Stimulated activated CD8-positive, alpha-beta memory T cell treated with anti-CD3 and anti-CD28 coated beads, Interleukin-4, amount 100 ng/mL, for 24 hours (primary cell): ENCODE results near the gene RHOB.

Source experiments
- DNase-seq: peaks from one replicate; pipeline ENCODE4 v3.0.0-alpha.2; 2020; ENCODE audit warnings: low read depth

The RHOB gene

GRCh38 chr2:20438334-20439192 lies 8.3 kb upstream of the RHOB start:
- no peak for DNase-seq

- DNase-seq, result no peak
Measured at GRCh38 chr2:20439193-20439475, 7.7 kb upstream of the RHOB start.

DNA sequence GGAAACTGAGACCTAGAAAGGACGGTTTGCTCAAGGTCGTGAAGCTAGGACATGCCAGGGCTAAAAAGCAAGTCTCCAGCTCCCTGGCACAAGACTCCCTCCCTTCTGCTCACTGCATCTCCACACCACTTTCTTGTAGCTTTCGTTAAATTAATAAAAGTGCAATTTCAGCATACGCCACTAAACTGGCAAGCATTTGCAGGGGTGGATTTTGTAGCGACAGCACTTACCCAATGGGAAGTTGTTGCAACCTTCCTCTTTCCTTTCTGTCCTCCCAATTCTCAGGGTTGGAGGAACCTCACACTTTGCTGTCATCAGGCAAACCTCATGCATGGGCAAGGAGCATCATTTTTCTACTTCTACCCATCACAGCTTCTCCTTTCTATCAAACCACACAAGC lies 7.4 kb upstream of the RHOB start:
- no peak for DNase-seq

- DNase-seq, result no peak
Measured at GRCh38 chr2:20440001-20440560, 6.8 kb upstream of the RHOB start.

DNA sequence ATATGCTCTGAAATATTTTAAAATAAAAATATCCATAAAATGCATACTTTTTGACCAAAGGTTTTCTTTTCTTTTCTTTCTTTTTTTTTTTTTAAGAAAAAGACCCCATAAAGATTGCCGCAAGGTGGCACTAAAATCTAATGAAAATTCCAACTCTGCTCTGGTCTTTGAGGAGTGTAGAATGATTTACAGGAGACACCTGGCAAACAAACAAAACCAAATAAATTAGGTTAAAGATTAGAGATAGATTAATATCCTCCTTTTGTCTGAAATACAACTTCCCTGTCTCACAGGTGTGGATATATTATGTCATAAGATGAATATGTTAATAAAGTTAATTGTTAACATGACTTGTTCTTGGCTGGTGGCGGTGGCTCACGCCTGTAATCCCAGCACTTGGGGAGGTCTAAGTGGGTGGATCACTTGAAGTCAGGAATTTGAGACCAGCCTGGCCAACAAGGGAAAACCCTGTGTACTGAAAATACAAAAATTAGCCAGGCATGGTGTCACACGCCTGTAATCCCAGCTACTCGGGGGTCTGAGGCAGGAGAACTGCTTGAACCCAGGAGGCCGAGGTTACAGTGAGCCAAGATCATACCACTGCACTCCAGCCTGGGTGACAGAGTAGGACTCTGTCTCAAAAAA lies 3.5 kb upstream of the RHOB start:
- DNase-seq, result no peak

DNA sequence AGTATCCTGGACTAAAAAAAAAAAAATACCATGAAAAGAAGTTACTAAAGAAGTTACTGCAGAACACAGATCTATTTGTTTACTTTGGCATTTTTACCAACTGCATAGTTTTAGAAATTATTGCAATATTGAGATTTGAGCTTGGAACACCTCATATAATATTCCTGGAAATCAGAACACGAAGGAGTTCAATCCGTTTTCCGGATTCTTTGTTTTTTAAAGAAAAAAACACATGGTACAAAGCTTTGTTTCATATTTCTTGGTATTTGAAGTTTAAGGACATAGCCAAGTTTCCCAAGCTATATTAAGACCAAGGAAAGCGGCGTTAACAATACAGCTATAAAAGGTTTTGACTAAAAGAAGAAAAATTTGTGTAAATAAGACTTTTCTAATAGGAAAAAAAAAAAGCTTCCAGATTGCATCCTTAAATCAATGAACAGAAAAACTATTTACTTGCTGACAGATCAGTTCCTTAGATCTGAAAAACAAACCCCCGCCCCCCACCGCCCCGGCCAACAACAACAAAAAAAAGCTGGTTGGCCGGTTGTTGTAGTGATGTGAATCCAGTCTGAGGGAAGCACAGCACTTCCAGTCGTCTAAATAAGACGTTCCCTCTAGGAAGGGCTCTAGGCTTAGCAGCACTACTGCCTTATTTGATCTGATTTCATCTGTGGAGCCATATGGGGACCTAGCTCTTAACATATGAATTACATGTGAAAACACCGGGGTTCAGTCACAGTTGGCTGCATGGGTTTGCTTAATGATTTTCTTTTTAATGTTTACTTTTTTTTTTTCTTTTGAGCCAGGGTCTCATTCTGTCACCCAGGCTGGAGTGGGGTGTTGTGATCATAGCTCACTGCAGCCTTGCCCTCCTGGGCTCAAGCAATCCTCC lies 2.5 kb upstream of the RHOB start:
- DNase-seq, result no peak

DNA sequence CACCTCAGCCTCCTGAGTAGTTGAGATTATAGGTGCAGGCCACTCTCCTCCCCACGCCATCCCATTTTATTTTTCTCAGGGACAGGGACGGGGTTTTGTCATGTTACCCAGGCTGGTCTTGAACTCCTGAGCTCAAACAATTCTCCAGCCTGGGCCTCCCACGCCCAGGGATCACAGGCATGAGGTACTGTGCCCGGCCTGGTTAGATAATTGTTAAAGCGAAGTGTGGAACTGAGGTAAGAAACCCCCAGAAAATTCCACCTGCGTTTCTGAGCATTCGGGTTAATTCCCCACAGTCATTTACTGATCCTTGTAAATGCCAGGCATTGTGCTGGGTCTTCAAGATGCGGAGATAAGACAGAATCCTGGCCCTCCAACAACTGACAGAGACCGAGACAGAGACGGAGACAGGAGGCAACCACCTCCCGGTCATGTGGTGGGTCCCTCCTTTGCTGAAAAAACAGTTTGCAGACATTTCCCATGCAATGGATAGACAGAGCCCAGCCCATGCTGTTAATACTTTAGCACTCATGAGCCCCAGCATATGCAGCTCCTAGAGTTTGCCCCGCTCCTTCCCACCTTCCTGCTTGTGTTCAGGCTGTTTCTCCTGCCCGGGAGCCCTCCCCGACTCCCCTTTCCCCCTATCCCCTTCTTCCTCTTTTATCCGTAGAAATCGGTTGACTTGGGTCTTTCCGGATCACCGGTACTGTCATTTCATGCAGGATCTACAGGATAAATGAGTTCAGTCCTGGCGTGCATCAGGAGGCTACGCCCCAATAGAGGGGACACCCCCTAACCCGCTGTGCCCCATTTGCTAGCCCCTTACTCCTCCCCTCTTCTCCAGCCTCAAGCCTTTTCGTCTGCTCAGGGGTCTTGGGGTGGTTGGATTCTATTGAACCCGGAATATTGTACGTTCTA lies 1.6 kb upstream of the RHOB start:
- no peak for DNase-seq

DNA sequence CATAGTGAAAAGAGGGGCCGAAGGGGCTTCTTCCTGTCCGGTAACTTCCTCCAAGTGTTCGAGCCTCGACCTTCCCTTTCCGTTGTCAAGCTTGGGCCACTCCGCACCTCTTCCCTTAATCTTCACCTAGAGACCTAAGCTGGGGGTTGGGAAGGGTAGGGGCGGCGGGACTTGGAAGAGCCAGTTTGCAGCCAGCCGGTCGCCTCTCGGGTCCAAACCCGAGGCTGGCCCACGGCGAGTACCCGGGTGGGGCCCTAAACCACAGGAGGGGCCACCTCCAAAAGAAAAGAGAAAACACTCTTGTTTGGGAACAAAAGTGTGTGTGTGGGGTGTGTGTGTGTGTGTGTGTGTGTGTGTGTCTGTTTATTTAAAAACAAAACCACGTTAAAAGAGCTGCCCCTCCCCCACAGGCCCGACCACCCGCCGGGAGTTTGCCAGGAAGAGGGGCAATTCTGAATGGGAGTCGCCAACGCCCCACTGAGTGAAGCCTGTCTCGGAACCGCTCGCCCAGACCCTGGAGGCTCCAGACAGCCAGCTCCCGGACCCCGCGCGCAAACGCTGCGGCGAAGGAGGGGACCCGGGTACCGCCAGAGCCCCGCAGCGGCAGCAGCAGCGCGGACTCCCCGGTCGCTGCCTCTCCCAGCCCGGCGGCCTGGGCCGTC lies 488 bp upstream of the RHOB start:
- DNase-seq, result no peak

GRCh38 chr2:20447437-20448245 lies 767 bp downstream of the RHOB start:
- DNase-seq, result no peak

DNA sequence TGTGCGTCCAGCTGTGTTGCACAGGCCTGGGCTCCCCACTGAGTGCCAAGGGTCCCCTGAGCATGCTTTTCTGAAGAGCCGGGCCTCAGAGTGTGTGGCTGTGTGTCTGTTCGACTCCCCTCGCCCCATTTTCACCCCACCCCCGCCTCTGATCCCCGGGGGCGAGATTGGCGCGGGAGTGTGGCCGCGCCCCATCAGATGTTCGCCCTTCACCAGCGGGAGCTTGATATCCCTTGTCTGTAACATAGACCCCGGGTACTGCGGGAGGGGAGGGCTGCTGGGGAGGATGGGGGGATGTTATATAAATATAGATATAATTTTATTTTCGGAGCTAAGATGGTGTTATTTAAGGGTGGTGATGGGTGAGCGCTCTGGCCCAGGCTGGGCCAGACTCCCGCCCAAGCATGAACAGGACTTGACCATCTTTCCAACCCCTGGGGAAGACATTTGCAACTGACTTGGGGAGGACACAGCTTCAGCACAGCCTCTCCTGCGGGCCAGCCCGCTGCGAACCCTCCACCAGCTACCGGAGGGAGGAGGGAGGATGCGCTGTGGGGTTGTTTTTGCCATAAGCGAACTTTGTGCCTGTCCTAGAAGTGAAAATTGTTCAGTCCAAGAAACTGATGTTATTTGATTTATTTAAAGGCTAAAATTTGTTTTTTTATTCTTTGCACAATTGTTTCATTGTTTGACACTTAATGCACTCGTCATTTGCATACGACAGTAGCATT lies 1.5 kb downstream of the RHOB start:
- DNase-seq, result no peak

GRCh38 chr2:20448977-20449306 lies 2.1 kb downstream of the RHOB start:
- no peak for DNase-seq

- DNase-seq, result no peak
Measured at GRCh38 chr2:20449501-20450200, 2.8 kb downstream of the RHOB start.

DNA sequence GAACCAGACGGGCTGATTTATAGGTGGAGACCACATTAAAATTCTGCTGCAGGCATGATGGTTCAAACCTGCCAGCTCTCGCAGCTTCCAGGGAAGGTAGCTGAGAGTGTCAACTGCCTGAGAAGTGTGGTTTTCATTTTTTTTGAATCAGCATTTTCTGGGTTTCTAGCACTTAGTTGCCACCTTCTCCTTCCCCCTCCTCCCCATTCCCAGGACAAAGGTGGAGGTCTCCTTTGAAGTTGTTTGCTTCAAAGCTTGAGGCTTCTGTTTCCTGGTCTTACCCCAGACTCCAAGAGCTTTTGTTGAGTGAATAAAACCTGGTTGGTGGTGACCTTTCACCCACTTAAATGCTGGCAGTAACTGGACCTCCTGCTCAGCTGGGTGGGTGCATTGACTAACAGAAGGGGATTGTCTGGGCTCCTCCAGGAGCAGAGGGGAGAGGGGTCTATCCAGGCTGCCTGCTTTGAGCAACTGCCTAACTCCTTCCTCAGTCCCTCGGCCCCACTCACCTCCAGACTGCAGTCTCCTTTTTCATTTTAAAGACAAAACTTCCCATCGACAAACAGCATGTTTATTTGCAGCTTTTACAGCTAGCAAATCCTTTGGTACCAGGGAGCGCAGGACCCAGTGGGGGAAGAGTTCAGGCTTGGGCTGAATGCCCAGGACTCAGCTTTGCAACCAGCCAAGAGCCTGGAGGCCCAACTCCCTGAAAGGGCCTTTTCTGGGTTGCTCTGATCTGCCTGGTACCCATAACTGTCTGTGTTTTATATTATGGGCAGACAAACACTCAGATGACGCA lies 3.5 kb downstream of the RHOB start:
- no peak for DNase-seq

- no peak for DNase-seq
Measured at GRCh38 chr2:20451000-20451290, 4.1 kb downstream of the RHOB start.

DNA sequence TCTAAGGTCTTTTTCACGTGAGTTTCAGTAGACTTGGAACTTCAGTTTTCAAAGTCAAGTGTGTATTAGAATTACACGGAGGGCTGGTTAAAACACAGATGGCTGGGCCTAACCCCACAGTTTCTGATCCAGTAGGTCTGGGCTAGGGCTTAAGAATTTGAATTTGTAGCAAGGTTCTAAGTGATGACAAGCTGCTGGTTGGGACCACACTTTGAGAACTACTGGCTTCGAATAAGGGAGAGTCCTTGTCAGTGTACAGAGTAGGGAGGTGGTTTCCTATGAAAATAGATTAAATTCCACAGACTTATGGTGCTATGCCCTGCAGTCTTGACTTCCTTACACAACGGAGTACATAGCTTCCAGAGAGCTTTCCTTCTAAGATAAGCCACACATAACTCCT lies 4.5 kb downstream of the RHOB start:
- no peak for DNase-seq

DNA sequence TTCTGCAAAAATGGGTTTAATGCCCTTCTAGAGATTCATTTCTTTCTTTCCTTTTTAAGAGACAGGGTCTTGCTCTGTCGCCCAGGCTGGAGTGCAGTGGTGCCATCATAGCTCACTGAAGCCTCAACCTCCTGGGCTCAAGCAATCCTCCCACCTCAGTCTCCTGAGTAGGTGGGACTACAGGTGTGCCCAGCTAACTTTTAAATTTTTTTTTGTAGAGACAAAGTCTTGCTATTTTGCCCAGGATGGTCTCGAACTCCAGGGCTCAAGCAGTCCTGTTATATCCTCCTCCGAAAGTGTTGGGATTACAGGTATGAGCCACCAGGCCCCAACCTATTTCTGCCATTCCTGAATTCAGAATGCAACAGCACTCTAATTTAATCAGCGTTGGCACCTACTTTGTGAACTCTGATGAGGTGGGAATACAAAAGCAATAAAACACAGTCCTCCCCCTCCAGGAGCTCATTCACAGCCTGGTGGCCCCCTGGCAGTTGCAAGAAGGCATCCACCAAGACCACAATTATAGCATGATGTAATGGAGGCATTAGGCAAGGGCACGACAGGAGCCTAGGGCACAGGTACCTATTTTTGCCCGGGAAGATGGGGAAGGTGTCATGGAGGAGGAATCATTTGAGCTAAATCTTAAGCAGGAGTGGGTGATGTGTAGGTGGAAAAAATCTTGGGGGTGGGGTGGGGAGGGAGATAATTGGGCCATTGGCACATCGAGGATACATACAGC lies 5.1 kb downstream of the RHOB start:
- no peak for DNase-seq

DNA sequence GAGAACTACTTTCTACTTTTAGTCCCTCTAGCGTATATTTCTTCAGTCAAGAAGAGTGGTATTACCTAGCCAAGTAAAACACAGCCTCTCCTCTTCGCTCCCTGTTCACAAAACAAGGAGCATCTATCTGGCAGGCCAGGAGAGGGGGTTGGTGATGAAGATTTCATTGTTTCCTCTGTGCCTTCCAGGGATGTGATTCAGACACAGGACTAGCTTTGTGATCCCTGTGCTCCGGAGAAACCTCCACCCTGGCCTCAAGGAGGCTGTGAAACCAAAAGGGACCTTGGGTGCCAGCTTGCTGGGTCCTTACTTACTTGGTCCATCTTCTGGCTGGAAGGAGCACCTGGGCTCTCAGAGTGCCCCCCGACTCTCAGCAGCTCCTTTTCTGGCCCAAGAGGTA lies 5.7 kb downstream of the RHOB start:
- DNase-seq, result no peak

DNA sequence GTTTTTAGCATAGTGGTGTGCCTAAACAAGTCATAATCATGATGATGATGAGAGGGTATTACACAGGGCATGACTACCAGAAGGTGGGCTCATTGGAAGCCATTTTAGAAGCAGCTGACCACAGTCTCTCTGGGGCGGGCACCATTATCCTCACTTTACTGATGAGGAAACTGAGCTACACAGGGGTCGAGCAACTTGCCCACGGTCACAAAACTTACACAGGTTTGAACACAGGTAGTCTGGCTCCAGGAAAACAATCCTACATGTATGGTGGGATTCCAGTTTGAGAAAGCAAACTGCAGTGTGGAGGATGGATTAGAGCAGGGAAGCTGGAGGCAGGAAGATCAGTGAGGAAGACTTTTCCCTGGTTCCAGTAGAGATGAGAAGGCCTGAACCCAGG lies 6.2 kb downstream of the RHOB start:
- DNase-seq, result no peak
